ENCODE data around the gene RHOD.

The RHOD gene

GRCh38 chr11:67062526-67063373, 6.1 kb downstream of the RHOD start:
- DNase-seq: no peak

- DNase-seq: no peak
Measured at GRCh38 chr11:67066333-67066709, 9.7 kb downstream of the RHOD start.

GRCh38 chr11:67071420-67072284, 15.0 kb downstream of the RHOD start:
- peak; percentile 78 for DNase-seq

- no peak for DNase-seq
Measured at GRCh38 chr11:67072295-67072694, 15.6 kb downstream of the RHOD start.

- DNase-seq: no peak
Measured at GRCh38 chr11:67073908-67074307, 17.3 kb downstream of the RHOD start.

- no peak for DNase-seq
Measured at GRCh38 chr11:67076202-67076601, 19.6 kb downstream of the RHOD start.

GRCh38 chr11:67079065-67079705, 22.5 kb downstream of the RHOD start:
- DNase-seq: peak; percentile 69

GRCh38 chr11:67082071-67082791, 25.6 kb downstream of the RHOD start:
- no peak for DNase-seq

GRCh38 chr11:67083786-67084366, 27.2 kb downstream of the RHOD start:
- no peak for DNase-seq

GRCh38 chr11:67085617-67086016, 29.0 kb downstream of the RHOD start:
- DNase-seq: no peak

GRCh38 chr11:67090717-67091116, 34.1 kb downstream of the RHOD start:
- DNase-seq: no peak

GRCh38 chr11:67095214-67095507, 38.5 kb downstream of the RHOD start:
- no peak for DNase-seq

- no peak for DNase-seq
Measured at GRCh38 chr11:67098799-67099429, 42.3 kb downstream of the RHOD start.

- DNase-seq: no peak
Measured at GRCh38 chr11:67099831-67100324, 43.2 kb downstream of the RHOD start.

- DNase-seq: no peak
Measured at GRCh38 chr11:67102664-67103063, 46.0 kb downstream of the RHOD start.

- DNase-seq: no peak
Measured at GRCh38 chr11:67105964-67106363, 49.3 kb downstream of the RHOD start.

- no peak for DNase-seq
Measured at GRCh38 chr11:67111261-67111660, 54.6 kb downstream of the RHOD start.

GRCh38 chr11:67113231-67113721, 56.6 kb downstream of the RHOD start:
- DNase-seq: no peak

- DNase-seq: no peak
Measured at GRCh38 chr11:67114275-67114896, 57.7 kb downstream of the RHOD start.

- DNase-seq: no peak
Measured at GRCh38 chr11:67116758-67117105, 60.1 kb downstream of the RHOD start.

- DNase-seq: no peak
Measured at GRCh38 chr11:67117176-67117575, 60.5 kb downstream of the RHOD start.
